A673 (cell line): ENCODE data around the gene MYBL2.

ENCODE experiments used
- CTCF ChIP-seq: fragments of 300-800, 200-600 bp; sonication (generic); conservative IDR thresholded peaks from 2 replicates; pipeline ENCODE4 v1.5.1; 2017; ENCODE audit warnings: low read depth, mild to moderate bottlenecking, antibody characterized with exemption, low read length, moderate library complexity, mixed read lengths
- EZH2 ChIP-seq: fragments of 200-600 bp; sonication (generic); IDR thresholded peaks from 2 replicates; pipeline ENCODE4 v1.6.1; 2017; ENCODE audit warnings: borderline replicate concordance, low read depth, mild to moderate bottlenecking, mixed read lengths, antibody characterized with exemption, low read length; ENCODE audit not compliant: poor library complexity, severe bottlenecking

- TF ChIP-seq CTCF: peak; percentile 99
- TF ChIP-seq EZH2: no peak
Measured at GRCh38 chr20:43749734-43750294, 82.9 kb downstream of the MYBL2 start.
